Measurements from ENCODE around the gene ARF3.
"Not testable (repeated sequence)": the region's sequence is repeated elsewhere in the genome, so short reads cannot be mapped to it uniquely, and the experiment has no call there.

ARF3 gene

DNA sequence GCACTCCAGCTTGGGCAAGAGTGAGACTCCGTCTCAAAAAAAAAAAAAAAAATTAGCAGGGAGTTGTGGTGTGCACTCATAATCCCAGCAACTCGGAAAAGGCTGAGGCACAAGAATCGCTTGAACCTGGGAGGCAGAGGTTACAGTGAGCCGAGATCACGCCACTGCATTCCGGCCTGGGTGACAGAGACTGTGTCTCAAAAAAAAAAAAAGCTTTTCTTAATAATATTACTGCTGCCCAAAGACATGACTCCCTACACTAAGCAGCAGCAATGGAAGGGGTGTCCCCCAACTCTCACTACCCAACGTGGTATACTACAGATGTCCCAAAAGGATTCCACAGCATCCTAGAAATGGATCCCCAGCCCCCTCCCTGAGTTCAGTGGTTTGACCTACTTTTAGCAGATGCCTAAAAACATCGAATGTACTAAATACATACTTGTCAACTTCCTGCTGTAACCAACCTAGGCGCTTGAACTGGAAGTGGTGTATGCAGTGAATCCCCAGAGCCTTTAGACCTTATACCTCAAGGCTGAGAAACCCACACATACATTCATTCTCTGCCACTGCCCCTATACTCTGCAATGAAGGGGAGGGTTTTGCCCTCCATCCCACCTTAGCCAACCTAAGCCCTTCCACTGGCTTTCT is 23.5 kb downstream of the ARF3 start:
- in situ Hi-C loops (cut with HindIII; ENCODE audit: low sequenced_read_pairs) = no loop called here

DNA sequence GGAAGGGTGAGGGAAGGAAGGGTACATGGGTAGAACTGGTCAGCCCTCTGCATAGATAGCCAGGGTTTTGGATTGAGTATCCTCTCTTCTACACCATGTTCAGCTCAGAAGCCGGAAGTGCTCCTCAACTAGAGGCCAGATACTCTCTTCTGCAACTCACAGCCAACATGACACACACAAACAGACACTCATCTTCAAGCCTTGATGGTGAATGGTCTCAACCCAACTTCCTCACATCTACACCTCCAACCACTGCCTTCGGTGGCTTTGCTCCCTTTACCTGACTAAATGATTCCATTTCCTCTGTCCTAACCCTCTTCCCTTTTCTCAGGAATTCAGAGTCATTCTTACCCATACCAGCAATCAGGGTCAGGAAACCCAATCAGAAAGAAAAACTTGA is 24.4 kb downstream of the ARF3 start:
- in situ Hi-C loops (cut with HindIII; ENCODE audit: low sequenced_read_pairs) = no loop called here

DNA sequence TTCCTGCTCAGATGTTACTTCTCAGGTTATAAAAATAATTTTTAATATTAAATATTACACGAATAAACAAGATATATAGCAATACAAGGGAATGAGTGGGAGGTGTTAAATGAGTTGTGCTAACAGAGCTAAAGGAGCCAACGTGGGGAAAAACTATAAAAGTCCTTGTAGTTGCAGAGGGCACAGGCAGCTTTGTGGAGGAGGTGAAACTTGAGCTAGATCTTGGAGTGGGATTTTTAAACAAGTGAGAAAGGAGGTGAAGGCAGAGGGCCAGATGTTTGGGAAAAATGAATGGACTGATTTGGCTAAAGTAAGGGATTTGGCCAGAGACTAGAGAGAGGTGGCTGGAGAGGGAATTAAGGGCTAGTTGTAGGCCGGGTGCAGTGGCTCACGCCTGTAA is 26.8 kb downstream of the ARF3 start:
- in situ Hi-C loops (cut with HindIII; ENCODE audit: low sequenced_read_pairs) = no loop called here

DNA sequence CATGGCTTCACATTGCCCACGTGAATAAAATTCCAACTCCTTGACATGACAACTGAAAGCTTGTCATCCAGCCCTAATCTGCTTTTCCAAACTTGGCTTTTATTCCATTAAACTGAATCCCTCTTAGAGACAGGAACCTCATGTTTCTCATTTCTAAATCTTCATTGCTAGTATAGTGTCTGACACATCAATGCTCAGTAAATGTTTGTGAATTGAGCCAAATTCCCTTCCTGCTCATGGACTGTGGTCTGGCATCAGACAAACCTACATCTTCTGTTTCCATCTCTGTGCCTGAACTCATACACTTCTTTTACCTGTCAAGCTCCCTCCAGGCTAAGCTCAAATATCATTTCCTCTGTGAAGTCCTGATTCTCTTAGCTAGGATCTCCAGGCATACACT is 27.7 kb downstream of the ARF3 start:
- in situ Hi-C loops (cut with HindIII; ENCODE audit: low sequenced_read_pairs) = no loop called here

DNA sequence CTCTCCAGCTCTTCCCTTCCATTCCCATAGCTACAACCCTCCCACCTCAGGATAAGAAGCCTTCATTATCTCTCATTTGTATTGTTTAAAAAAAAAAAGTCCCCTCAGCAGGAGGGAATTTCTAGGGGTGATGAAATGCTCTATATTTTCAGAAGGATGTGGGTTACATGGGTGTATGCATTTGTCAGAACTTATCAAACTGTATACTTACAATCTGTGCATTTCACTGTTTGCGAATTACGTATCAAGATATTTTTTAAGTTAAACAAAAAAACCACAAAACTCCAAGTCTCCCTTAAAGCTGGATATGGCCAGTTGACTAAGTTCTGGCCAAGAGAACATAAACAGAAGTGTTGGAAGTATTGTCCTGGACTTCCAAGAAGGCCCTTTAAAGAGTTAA is 30.0 kb downstream of the ARF3 start:
- in situ Hi-C loops (cut with HindIII; ENCODE audit: low sequenced_read_pairs) = no loop called here

DNA sequence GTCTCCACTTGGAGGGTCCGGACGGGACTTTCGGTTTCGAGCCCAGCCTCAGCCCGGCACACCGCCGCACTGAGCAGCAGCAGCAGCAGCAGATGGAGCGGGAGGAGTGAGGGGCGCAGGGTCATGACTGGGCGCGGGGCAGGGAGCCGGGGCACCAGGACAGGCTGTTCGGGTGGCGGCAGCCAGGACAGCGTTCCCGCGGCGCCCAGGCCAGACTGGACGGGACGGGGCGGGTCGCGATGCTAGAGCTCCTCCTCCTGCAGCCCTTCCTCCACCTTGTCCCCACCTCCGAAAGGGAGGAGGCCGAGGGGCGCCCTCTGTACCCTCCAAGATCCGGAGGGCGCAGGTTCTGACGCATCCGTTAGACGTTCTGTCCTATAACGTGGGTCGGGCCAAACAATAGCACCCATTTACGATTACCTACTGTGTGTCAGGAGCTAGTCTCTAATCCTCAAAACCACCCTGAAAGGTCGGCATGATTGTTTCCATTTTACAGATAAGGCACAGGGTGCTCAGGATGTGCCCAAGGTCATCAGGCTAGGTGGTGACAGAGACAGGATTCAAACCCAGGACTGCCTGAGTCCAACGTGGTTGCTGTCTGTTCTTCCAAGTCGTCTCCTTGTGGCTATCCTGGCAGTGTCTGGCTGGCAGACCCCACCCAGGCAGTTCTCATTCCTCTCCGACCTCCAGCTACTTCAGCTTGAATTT is 31.8 kb downstream of the ARF3 start, which contains the start of gene FKBP11:
Gene FKBP11, minus strand, starts transcription at position 189 of the 708 bp plus-strand sequence. Its CDS starts 64 bp downstream, at position 125.
- in situ Hi-C loops (cut with HindIII; ENCODE audit: low sequenced_read_pairs) = no loop called here

DNA sequence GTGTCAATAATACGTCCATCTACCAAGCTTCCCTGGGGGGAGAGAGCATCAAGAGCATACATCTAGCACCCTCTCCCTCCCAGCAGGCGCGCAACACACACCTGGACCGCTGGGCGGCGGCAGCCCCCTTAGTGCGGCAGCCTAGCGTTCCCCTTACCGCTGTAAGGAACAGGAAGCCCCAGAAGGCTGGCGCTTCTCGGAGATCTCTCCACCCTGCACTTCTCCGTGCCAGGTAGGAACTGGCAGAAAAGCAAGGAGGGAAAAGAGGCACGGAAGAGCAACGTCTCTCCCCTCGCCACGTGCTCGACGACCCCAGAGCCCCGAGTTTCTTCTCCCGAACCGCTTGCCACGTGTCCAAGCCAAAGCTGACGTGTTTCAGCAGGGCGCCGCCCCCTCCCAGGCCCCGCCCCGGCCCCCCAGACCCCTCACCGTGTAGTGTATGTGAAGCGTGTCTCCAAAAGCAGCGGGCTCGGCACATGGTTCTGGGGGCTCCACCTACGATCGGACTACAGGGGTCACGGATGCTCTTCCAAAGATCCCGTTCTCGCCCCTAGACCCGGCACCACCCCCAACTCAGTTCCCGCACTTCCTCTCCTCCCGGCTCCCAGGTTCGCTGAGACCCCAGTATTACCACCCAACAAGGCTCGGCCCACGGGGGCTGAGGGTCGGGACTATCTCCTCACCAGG is 32.5 kb downstream of the ARF3 start:
- in situ Hi-C loops (cut with HindIII; ENCODE audit: low sequenced_read_pairs) = no loop called here

DNA sequence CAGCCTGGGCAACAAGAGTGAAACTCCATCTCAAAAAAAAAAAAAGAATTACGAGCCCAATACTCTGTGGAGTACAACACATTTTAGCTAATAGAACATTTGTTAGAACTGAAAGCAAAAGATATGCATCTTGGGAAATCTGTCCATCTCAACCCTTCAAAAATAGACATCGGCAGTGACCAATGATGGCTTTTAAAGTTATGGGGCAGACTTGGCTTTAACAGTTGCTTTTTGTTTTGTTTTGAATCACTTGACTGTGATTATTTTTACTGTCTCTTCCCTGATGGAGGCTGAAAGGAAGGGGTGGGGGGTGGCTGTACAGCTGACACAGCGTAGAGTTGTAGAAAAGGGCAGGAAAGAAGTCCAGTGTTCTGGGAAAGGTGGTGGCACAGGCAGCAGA is 34.2 kb downstream of the ARF3 start:
- in situ Hi-C loops (cut with HindIII; ENCODE audit: low sequenced_read_pairs) = no loop called here

DNA sequence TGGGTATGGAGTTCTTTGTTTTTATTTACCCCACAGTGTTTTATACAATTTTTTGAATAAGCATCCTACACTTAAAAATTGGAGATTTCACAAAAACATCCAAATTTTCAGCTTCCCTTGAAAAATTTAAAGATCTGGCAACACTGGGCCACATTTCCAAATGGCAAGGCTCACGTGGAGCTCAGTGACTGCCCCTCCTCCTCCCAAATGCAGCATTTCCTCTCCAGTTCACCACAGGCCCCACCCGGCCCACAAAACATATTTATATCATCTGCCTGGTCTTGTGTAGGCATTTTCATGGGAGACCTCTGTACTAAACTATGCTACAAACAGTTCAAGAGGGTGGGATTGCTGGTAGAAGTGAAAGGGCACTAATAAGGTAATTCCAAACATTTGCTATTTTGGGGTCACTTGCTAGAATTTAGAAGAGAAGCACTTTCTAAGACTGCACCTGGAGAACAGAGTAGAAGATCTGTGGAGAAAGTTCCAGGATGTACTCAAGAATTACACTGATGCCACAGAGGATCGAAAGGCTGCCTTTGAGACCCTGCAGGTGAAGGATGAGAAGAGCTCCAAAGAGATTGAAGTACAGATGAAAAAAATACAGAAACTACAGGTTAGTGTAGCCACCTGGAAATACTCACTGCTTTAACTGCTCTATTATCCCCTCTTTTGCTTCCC is 39.3 kb downstream of the ARF3 start:
- in situ Hi-C loops (cut with HindIII; ENCODE audit: low sequenced_read_pairs) = no loop called here

DNA sequence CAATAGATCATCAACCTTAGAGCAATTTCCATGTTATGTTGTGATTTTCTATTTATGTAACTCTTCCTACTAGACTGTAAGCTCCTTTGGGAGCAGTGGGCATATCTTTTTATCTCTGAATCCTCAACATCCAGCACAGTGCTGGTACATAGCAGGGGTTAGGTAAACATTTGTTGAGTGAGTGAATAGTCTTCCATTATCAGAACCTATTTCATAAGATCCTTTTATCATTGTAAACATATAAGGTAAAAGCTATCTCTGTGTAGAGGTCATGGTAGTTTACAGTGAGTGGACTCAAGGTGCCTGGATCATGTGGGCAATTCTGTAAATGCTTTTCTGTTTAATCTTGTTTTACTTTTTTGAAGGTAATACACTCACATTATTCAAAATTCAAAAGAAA is 47.1 kb downstream of the ARF3 start:
- in situ Hi-C loops (cut with HindIII; ENCODE audit: low sequenced_read_pairs) = no loop called here

DNA sequence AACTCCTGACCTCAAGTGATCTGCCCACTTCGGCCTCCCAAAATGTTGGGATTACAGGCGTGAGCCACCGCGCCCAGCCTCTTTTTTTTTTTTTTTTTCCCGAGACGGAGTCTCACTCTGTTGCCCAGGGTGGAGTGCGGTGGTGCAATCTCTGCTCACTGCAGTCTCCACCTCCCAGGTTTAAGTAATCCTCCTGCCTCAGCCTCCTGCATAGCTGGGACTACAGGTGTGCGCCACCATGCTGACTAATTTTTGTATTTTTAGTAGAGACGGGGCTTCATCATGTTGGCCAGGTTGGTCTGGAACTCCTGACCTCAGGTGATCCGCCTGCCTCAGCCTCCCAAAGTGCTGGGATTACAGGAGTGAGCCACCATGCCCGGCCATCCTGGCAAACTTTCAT is 47.6 kb downstream of the ARF3 start:
- in situ Hi-C loops (cut with HindIII; ENCODE audit: low sequenced_read_pairs) = not testable (repeated sequence)

DNA sequence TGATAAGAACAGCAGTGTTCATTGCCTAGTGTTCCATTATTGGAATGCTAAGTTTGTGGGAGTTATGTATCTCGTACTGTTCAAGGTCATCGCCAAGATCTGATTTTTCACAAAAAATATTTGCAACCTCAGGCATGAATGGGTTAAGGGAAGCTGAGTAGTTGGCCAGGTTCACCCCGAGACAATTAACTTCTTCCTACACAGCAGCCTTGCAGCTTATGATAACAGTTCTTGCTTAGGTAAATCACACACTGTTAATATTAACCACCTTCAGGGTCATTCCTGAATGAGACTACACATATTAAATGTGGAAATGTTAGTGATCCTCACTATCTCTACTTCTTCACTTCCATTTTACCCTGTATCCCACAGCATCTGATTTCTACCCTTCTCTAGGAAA is 50.0 kb downstream of the ARF3 start:
- in situ Hi-C loops (cut with HindIII; ENCODE audit: low sequenced_read_pairs) = no loop called here

DNA sequence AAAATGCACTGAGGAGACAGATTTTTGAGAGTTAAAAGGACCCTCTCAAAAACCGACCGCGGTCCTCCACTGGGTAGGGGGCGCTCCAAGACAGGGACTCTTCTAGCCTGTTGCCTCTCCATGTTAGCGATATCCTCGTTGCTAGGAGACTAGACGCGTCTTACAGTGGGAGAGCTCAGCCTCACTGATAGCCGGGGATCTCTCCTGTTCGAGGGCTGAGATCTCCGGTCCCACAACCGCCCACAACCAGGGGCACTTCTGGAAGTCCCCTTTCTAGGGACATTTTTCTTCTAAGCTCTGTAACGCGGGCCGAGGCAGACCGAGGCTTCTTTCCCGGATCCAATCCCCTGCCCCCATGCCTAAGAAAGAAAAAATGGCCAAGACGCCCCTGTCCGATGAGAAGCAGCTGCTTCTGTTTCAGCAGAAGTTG is 53.3 kb downstream of the ARF3 start:
- in situ Hi-C loops (cut with HindIII; ENCODE audit: low sequenced_read_pairs) = no loop called here

DNA sequence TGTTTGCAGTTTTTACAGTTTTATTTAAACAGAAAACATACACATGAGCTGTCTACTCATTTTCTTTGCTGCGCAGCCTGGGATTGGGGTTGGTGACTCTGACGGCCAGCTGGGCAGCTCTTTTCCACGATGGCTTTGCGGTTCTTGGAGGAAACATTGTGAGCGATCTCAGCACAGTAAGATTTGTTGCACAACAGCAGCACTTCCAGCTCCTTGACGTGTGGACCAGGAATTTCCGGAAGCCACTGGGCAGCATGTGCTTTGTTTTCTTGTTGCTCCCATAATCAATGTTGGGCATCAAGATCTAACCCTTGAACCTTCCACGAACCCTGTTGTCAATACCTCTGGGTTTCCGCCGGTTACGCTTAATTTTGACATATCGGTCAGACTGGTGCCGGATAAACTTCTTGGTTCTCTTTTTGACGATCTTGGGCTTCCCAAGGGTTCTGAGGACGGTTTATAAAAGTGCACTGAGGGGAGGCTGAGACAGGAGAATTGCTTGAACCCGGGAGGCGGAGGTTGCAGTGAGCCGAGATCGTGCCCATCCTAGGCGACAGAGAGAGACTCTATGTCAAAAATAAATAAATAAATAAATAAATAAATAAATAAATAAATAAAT is 53.8 kb downstream of the ARF3 start:
- in situ Hi-C loops (cut with HindIII; ENCODE audit: low sequenced_read_pairs) = no loop called here

DNA sequence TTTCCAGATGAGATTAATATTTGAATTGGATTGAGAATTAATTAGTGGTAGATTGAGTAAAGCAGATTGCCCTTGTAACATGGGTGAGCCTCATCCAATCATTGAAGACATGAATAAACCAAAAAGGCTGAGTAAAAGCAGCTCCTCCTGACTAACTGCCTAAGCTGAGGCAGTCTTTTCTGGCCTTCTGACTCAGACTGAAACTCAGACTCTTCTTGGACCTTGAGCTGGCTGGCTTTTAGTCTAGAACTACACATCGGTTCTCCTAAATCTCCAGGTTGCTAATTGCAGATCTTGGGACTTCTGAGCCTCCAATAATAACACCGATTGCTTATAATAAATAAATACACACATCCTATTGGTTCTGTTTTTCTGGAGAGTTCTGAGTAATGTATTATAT is 56.0 kb downstream of the ARF3 start:
- in situ Hi-C loops (cut with HindIII; ENCODE audit: low sequenced_read_pairs) = no loop called here

DNA sequence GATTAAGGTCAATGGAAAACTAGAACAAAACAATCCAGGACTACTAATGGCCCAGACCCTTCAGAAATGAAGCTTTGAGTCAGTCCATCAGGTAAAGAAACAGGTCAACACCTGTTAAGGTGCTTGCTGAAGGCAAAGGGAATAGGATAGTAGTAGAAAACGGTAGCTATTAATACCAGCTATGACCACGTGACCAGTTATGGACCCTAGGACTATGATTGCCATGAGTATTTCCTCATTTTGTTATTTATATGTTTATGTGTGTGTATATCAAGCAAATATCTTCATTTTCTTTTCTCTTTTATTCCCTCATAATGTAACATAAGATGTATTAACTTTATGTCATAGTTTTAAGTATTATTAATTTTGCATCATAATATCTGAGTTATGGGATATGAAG is 57.6 kb downstream of the ARF3 start:
- in situ Hi-C loops (cut with HindIII; ENCODE audit: low sequenced_read_pairs) = no loop called here

DNA sequence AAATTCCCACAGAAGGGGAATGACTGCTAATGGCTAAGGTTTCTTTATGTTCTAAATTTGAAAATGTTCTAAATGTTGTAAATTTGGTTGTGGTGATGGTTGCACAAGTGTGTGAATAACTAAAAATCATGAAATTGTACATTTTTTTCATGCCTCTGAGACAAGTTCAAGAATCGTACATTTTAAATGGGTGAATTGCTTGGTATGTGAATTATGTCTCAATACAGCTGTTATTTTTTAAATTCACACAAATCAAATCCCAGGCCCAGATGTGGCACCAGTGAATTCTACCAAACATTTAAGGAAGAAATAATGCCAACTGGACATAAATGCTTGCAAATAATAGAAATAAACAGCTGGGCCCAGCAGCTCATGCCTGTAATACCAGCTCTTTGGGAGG is 63.0 kb downstream of the ARF3 start:
- in situ Hi-C loops (cut with HindIII; ENCODE audit: low sequenced_read_pairs) = no loop called here

DNA sequence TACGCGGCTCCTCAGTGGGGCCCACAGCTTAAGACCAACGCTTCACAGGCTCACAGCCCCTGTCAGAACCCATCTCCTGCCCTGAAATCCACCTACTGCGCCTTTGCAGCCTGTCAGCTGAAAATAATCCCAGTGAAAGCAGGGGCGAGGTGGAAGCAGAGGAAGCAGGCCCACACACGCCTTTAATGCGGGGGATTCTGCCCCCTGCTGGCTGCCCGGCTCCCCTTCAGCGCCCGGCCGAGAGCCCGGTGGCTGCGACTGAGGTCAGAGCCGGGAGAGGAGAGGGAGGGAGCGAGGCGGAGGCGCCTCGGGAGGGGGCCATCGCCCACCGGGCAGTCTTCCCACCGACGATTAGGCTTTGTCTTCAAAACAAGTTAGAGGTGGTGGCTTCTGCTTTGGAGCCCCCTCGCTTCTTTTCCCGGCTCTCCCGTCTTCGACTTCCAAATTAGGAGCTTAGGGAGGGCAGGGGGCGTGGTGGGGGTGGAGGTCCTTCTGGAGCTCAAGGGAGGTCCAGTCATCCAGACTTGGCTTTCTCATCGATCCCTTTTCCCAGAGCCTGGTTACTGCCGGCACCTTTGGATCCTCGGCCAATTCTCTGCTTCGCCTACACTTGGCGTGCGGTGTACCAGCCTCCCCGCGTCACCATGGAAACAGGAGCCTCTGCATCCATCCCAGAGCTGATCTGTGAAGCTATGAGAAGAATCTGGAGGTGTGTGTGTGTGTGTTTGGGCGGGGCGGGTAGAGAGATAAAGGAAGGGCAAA is 66.4 kb downstream of the ARF3 start:
- in situ Hi-C loops (cut with HindIII; ENCODE audit: low sequenced_read_pairs) = no loop called here

DNA sequence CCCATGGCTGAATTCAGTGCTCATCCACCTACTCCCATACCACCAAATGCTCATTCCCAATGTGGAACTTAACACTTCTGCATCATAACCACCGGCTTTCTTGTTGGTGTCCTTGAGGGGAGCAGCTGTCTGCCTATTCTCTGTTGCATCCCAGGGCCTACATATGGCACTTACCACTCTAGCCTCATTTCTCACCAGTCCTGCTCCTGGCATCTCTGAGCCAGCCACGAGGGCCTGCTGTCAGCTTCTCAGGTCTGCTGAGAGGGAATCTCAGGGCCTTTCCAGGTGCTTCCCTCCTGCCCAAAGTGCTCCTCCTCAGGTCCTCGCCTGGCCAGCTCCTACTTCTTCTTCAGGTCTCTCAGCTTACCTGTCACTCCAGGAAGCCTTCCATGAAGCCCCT is 67.6 kb downstream of the ARF3 start:
- in situ Hi-C loops (cut with HindIII; ENCODE audit: low sequenced_read_pairs) = no loop called here

Measured in DLD1 (cell line).